Transverse colon (tissue), 4 donors: ENCODE results near the gene NPAS4.

Source experiments
- POLR2AphosphoS5 ChIP-seq, 3 donors: sonication (generic); formaldehyde crosslinking; IDR thresholded peaks; one replicate each; pipeline ENCODE4 v1.6.1; 2016; ENCODE audit warnings: antibody characterized with exemption in 3 of 3
- TF ChIP-seq, protein P1 (sequence below), 5 experiments: fragments of 200-600 bp in 3 of 5; fragments of 450-650 bp in 2 of 5; sonication (generic) in 3 of 5; IDR thresholded peaks; 1 replicate in 2 of 5; 2 replicates in 3 of 5; pipeline ENCODE4 v1.5.1; 2016 to 2017; ENCODE audit warnings: antibody characterized with exemption in 5 of 5, inconsistent platforms in 3 of 5, mild to moderate bottlenecking in 2 of 5, moderate library complexity in 1 of 5

DNA sequence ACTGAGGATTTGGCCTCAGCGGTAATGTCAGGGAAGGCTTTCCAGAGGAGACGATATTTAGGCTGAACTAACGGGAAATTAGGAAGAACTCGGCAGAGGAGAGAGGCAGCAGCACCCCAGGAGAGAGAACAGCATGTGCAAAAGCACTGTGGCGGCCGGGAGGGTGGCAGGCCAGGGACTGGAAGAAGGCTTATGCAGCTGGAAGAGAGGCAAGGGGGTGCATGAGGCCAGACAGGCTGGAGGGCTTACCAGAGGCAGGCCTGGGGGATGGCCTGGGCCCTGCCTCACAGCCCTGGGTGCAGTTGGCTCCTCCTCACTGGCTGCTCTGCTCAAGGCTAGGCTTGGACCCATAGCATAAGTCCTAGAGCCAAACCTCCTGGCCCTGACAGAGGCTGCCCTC lies 7.7 kb upstream of the NPAS4 start:
- TF ChIP-seq, protein P1, sequence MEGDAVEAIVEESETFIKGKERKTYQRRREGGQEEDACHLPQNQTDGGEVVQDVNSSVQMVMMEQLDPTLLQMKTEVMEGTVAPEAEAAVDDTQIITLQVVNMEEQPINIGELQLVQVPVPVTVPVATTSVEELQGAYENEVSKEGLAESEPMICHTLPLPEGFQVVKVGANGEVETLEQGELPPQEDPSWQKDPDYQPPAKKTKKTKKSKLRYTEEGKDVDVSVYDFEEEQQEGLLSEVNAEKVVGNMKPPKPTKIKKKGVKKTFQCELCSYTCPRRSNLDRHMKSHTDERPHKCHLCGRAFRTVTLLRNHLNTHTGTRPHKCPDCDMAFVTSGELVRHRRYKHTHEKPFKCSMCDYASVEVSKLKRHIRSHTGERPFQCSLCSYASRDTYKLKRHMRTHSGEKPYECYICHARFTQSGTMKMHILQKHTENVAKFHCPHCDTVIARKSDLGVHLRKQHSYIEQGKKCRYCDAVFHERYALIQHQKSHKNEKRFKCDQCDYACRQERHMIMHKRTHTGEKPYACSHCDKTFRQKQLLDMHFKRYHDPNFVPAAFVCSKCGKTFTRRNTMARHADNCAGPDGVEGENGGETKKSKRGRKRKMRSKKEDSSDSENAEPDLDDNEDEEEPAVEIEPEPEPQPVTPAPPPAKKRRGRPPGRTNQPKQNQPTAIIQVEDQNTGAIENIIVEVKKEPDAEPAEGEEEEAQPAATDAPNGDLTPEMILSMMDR (IDR thresholded peaks at IDR 0.05), result no peak
- no peak for TF ChIP-seq POLR2AphosphoS5 (IDR thresholded peaks at IDR 0.05)
